GM23248 (cell line): ENCODE results near the gene ENTREP1.

Experiments
- EZH2 ChIP-seq: fragments of 200-600 bp; sonication (generic); IDR thresholded peaks from 2 replicates; pipeline ENCODE4 v1.6.1; 2018; ENCODE audit warnings: antibody characterized with exemption, mild to moderate bottlenecking; ENCODE audit not compliant: insufficient read depth, poor library complexity, severe bottlenecking
- EZH2phosphoT487 ChIP-seq: fragments of 200-600 bp; sonication (generic); IDR thresholded peaks from 2 replicates; pipeline ENCODE4 v1.6.1; 2018; ENCODE audit warnings: antibody characterized with exemption, moderate library complexity, mild to moderate bottlenecking, low read depth; ENCODE audit not compliant: insufficient read depth

GRCh38 chr9:69433392-69433791, 108.4 kb downstream of the ENTREP1 start:
- no peak for TF ChIP-seq EZH2
- no peak for TF ChIP-seq EZH2phosphoT487
